GM12878 (cell line): ENCODE data around the gene SLC19A1.
"Not testable (repeated sequence)": the region's sequence is repeated elsewhere in the genome, so short reads cannot be mapped to it uniquely, and the experiment has no call there.

ENCODE experiments used
- CBX5 ChIP-seq: sonication (generic); IDR thresholded peaks from 2 replicates; pipeline ENCODE4 v1.6.1; 2016; ENCODE audit warnings: low read depth, moderate library complexity, mild to moderate bottlenecking, inconsistent platforms
- CREB1 ChIP-seq: IDR thresholded peaks from 2 replicates; pipeline ENCODE4 v1.6.1; 2012; ENCODE audit warnings: low read depth, mild to moderate bottlenecking, inconsistent platforms
- TF ChIP-seq, protein P1 (sequence below): IDR thresholded peaks from 2 replicates; pipeline ENCODE4 v1.6.1; 2012; ENCODE audit warnings: low read depth, low read length, improper control_type of control experiment
- TF ChIP-seq, protein P2 (sequence below), 3 experiments: IDR thresholded peaks in 2 of 3; conservative IDR thresholded peaks in 1 of 3; 2 replicates each; pipeline ENCODE4 v1.5.1; 2011; ENCODE audit warnings: low read depth in 3 of 3, low read length in 3 of 3, mild to moderate bottlenecking in 3 of 3, control low read depth in 2 of 3, moderate library complexity in 2 of 3, inconsistent platforms in 1 of 3, mixed read lengths in 1 of 3; ENCODE audit not compliant: control insufficient read depth in 2 of 3, insufficient read depth in 1 of 3; ENCODE audit errors: extremely low read depth in 1 of 3

DNA sequence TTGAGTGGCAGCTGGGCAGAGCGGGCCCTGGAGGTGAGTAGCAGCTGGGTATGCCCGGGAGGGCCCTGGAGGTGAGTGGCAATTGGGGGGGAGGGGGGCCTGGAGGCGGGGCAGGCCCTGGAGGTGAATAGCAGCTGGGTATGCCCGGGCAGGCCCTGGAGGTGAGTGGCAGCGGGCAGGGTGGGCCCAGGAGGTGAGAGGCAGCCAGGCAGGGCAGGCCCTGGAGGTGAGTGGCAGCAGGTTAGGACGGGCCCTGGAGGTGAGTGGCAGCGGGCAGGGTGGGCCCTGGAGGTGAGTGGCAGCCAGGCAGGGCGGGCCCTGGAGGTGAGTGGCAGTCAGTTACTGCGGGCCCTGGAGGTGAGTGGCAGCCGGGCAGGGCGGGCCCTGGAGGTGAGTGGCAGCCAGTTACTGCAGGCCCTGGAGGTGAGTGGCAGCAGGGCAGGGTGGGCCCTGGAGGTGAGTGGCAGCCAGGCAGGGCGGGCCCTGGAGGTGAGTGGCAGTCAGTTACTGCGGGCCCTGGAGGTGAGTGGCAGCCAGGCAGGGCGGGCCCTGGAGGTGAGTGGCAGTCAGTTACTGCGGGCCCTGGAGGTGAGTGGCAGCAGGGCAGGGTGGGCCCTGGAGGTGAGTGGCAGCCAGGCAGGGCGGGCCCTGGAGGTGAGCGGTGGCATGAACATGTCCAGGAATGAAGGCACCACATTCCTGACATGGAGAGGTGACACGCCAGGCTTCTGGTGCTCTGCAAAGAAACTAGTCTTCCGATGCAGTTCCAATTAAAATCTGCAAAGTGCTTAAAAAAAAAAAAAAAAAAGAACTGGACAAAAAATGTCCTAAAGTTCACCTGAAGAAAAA is 14.9 kb downstream of the SLC19A1 start:
- TF ChIP-seq, protein P1, sequence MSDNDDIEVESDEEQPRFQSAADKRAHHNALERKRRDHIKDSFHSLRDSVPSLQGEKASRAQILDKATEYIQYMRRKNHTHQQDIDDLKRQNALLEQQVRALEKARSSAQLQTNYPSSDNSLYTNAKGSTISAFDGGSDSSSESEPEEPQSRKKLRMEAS = not testable (repeated sequence)
- TF ChIP-seq, protein P2, sequence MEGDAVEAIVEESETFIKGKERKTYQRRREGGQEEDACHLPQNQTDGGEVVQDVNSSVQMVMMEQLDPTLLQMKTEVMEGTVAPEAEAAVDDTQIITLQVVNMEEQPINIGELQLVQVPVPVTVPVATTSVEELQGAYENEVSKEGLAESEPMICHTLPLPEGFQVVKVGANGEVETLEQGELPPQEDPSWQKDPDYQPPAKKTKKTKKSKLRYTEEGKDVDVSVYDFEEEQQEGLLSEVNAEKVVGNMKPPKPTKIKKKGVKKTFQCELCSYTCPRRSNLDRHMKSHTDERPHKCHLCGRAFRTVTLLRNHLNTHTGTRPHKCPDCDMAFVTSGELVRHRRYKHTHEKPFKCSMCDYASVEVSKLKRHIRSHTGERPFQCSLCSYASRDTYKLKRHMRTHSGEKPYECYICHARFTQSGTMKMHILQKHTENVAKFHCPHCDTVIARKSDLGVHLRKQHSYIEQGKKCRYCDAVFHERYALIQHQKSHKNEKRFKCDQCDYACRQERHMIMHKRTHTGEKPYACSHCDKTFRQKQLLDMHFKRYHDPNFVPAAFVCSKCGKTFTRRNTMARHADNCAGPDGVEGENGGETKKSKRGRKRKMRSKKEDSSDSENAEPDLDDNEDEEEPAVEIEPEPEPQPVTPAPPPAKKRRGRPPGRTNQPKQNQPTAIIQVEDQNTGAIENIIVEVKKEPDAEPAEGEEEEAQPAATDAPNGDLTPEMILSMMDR (IDR thresholded peaks at IDR 0.05 in 2 of 3, conservative IDR thresholded peaks at IDR 0.05 in 1 of 3; ENCODE audit: control insufficient read depth in 2 of 3, extremely low read depth in 1 of 3, insufficient read depth in 1 of 3, low read depth in 3 of 3, low read length in 3 of 3) = not testable (repeated sequence)
- not testable (repeated sequence) for TF ChIP-seq CBX5, CREB1
